HG02852 (cell line): ENCODE data around the gene PNKD.
"Not testable (repeated sequence)": the region's sequence is repeated elsewhere in the genome, so short reads cannot be mapped to it uniquely, and the experiment has no call there.

Source experiments
- ATAC-seq: cut with Tn5 transposase; IDR thresholded peaks from one replicate; pipeline ENCODE4 v1.9.1; 2021; ENCODE audit warnings: mild to moderate bottlenecking, moderate library complexity; ENCODE audit not compliant: unreplicated experiment

PNKD gene

GRCh38 chr2:218314764-218315163 is 44.4 kb downstream of the PNKD start:
- not testable (repeated sequence) for ATAC-seq

- ATAC-seq: no peak
Observed at GRCh38 chr2:218315397-218315796, 45.1 kb downstream of the PNKD start.

GRCh38 chr2:218317303-218317630 is 46.9 kb downstream of the PNKD start:
- no peak for ATAC-seq

GRCh38 chr2:218317835-218318234 is 47.5 kb downstream of the PNKD start:
- no peak for ATAC-seq

GRCh38 chr2:218318241-218318640 is 47.9 kb downstream of the PNKD start:
- ATAC-seq: no peak

GRCh38 chr2:218319813-218320365 is 49.6 kb downstream of the PNKD start:
- ATAC-seq: no peak

- no peak for ATAC-seq
Observed at GRCh38 chr2:218320704-218321336, 50.5 kb downstream of the PNKD start.

- peak; percentile 70 for ATAC-seq
Observed at GRCh38 chr2:218322768-218323525, 52.6 kb downstream of the PNKD start.

- ATAC-seq: no peak
Observed at GRCh38 chr2:218323526-218324472, 53.5 kb downstream of the PNKD start.

GRCh38 chr2:218325566-218326160 is 55.3 kb downstream of the PNKD start:
- no peak for ATAC-seq

GRCh38 chr2:218326315-218326714 is 56.0 kb downstream of the PNKD start:
- no peak for ATAC-seq

GRCh38 chr2:218327451-218328210 is 57.3 kb downstream of the PNKD start:
- ATAC-seq: no peak

- no peak for ATAC-seq
Observed at GRCh38 chr2:218328294-218328693, 58.0 kb downstream of the PNKD start.

- ATAC-seq: peak; percentile 47
Observed at GRCh38 chr2:218329027-218329825, 58.9 kb downstream of the PNKD start.

- ATAC-seq: peak; percentile 44
Observed at GRCh38 chr2:218329826-218330593, 59.7 kb downstream of the PNKD start.

- ATAC-seq: no peak
Observed at GRCh38 chr2:218331745-218332144, 61.4 kb downstream of the PNKD start.

- no peak for ATAC-seq
Observed at GRCh38 chr2:218332288-218332687, 62.0 kb downstream of the PNKD start.

- no peak for ATAC-seq
Observed at GRCh38 chr2:218332920-218333645, 62.8 kb downstream of the PNKD start.
